K562 (cell line): Measurements from ENCODE around the gene MN1.

Experiments
- BHLHE40 ChIP-seq: IDR thresholded peaks from 2 replicates; pipeline ENCODE4 v1.6.1; 2011; ENCODE audit warnings: low read length, improper control_type of control experiment
- CTCF ChIP-seq, 3 experiments: IDR thresholded peaks in 2 of 3; conservative IDR thresholded peaks in 1 of 3; 2 replicates each; pipeline ENCODE4 v1.5.1; 2011 to 2012; ENCODE audit warnings: low read length in 3 of 3, mild to moderate bottlenecking in 3 of 3, control low read depth in 2 of 3, improper control_type of control experiment in 1 of 3, inconsistent platforms in 1 of 3, low read depth in 1 of 3, mixed read lengths in 1 of 3, moderate library complexity in 1 of 3; ENCODE audit not compliant: insufficient read depth in 2 of 3
- JUN ChIP-seq, 2 experiments: sonication (generic) in 1 of 2; formaldehyde crosslinking in 1 of 2; IDR thresholded peaks; 2 replicates each; pipeline versions ENCODE4 v1.6.1 to v1.8.0; 2012 to 2022; ENCODE audit warnings: borderline replicate concordance in 2 of 2, mild to moderate bottlenecking in 2 of 2, improper control_type of control experiment in 1 of 2, low read depth in 1 of 2, low read length in 1 of 2, missing genetic modification reagents in 1 of 2
- NFIC ChIP-seq: fragments of 450-650 bp; IDR thresholded peaks from 2 replicates; pipeline ENCODE4 v1.6.1; 2017; ENCODE audit warnings: mild to moderate bottlenecking, inconsistent platforms
- POLR2A ChIP-seq: fragments of 450-650 bp; conservative IDR thresholded peaks from 2 replicates; pipeline ENCODE4 v1.6.1; 2016
- POLR2AphosphoS5 ChIP-seq: IDR thresholded peaks from 2 replicates; pipeline ENCODE4 v1.6.1; 2011; ENCODE audit warnings: mild to moderate bottlenecking, low read depth, low read length, moderate library complexity; ENCODE audit not compliant: control insufficient read depth, insufficient read depth
- TAF1 ChIP-seq: IDR thresholded peaks from 2 replicates; pipeline ENCODE4 v1.6.1; 2011; ENCODE audit warnings: mild to moderate bottlenecking, low read length, moderate library complexity; ENCODE audit not compliant: insufficient read depth, control insufficient read depth, severe bottlenecking; ENCODE audit errors: extremely low read depth
- ZBTB49 ChIP-seq: sonication (generic); formaldehyde crosslinking; IDR thresholded peaks from 2 replicates; pipeline ENCODE4 v1.8.0; 2022; ENCODE audit warnings: missing genetic modification reagents, mild to moderate bottlenecking, borderline replicate concordance
- ZNF217 ChIP-seq: sonication (generic); formaldehyde crosslinking; IDR thresholded peaks from 2 replicates; pipeline ENCODE4 v1.8.0; 2022; ENCODE audit warnings: mild to moderate bottlenecking, missing genetic modification reagents

GRCh38 chr22:27840436-27840835 lies 38.9 kb upstream of the MN1 start:
- TF ChIP-seq BHLHE40 (no peak), CTCF (IDR thresholded peaks at IDR 0.05 in 2 of 3, conservative IDR thresholded peaks at IDR 0.05 in 1 of 3; ENCODE audit: insufficient read depth in 2 of 3, low read depth in 1 of 3, low read length in 3 of 3) (no peak), JUN (IDR thresholded peaks at IDR 0.05; ENCODE audit: borderline replicate concordance, low read depth, low read length) (no peak), JUN (CRISPR knock-in tag; IDR thresholded peaks at IDR 0.05; ENCODE audit: borderline replicate concordance) (no peak), ZBTB49 (CRISPR knock-in tag) (no peak), TAF1 (no peak), ZNF217 (no peak), POLR2AphosphoS5 (no peak), NFIC (no peak), POLR2A (no peak)
